Measurements from ENCODE around the gene DAO.

GRCh38 chr12:108922918-108923317 is 43.0 kb downstream of the DAO start:
- TF ChIP-seq CTCF (conservative IDR thresholded peaks at IDR 0.05; ENCODE audit: low read depth, low read length) (no peak), EZH2 (IDR thresholded peaks at IDR 0.05; ENCODE audit: borderline replicate concordance, low read depth, low read length, poor library complexity, severe bottlenecking) (no peak)
